NT2/D1 (cell line): ENCODE data around the gene GPR35.

ENCODE experiments used
- SUZ12 ChIP-seq: IDR thresholded peaks from 2 replicates; pipeline ENCODE4 v1.6.1; 2011; ENCODE audit not compliant: insufficient read length, insufficient read depth; ENCODE audit errors: extremely low read depth
- YY1 ChIP-seq: IDR thresholded peaks from 2 replicates; pipeline ENCODE4 v1.6.1; 2011; ENCODE audit not compliant: insufficient read length, insufficient read depth
- ZNF274 ChIP-seq: IDR thresholded peaks from 2 replicates; pipeline ENCODE4 v1.6.1; 2011; ENCODE audit warnings: mild to moderate bottlenecking, low read depth, low read length

GRCh38 chr2:240601831-240602160 is 23.5 kb upstream of the GPR35 start:
- no peak for TF ChIP-seq ZNF274
- no peak for TF ChIP-seq YY1
- no peak for TF ChIP-seq SUZ12
